HepG2 (cell line): ENCODE measurements around the gene ACAP1. TPM values are rescaled to one million over a fixed set of nuclear protein-coding genes. Genes with fewer than 3 reads are reported as not detected.

Experiments
- ARNTL ChIP-seq: sonication (generic); formaldehyde crosslinking; IDR thresholded peaks from 2 replicates; pipeline ENCODE4 v1.4.0; 2020; ENCODE audit warnings: mild to moderate bottlenecking, missing genetic modification reagents
- CREB1 ChIP-seq, 2 experiments: fragments of 450-650 bp in 1 of 2; IDR thresholded peaks; 2 replicates each; pipeline ENCODE4 v1.6.1; 2016 to 2017; ENCODE audit warnings: control low read depth in 1 of 2, mild to moderate bottlenecking in 1 of 2, missing compliant biosample characterization in 1 of 2, missing genetic modification characterization in 1 of 2
- HNF4A ChIP-seq: sonication (generic); formaldehyde crosslinking; IDR thresholded peaks from 2 replicates; pipeline ENCODE4 v1.4.0; 2020; ENCODE audit warnings: missing genetic modification reagents
- RFXANK ChIP-seq: IDR thresholded peaks from 2 replicates; pipeline ENCODE4 v1.6.1; 2016
- STAG1 ChIP-seq: sonication (generic); formaldehyde crosslinking; IDR thresholded peaks from 2 replicates; pipeline ENCODE4 v1.4.0; 2020; ENCODE audit warnings: missing genetic modification reagents
- ZBTB7A ChIP-seq: sonication (generic); formaldehyde crosslinking; IDR thresholded peaks from 2 replicates; pipeline ENCODE4 v1.8.0; 2022; ENCODE audit warnings: mild to moderate bottlenecking, missing genetic modification reagents
- ZFP37 ChIP-seq: sonication (generic); formaldehyde crosslinking; IDR thresholded peaks from 2 replicates; pipeline ENCODE4 v1.4.0; 2020; ENCODE audit warnings: missing genetic modification reagents, borderline replicate concordance
- ZKSCAN5 ChIP-seq: sonication (generic); formaldehyde crosslinking; IDR thresholded peaks from 2 replicates; pipeline ENCODE4 v1.5.1; 2020; ENCODE audit warnings: mild to moderate bottlenecking, missing genetic modification reagents
- ZNF256 ChIP-seq: sonication (generic); formaldehyde crosslinking; conservative IDR thresholded peaks from 2 replicates; pipeline ENCODE4 v1.4.0; 2020; ENCODE audit warnings: missing genetic modification reagents
- ZNF782 ChIP-seq: sonication (generic); formaldehyde crosslinking; IDR thresholded peaks from 2 replicates; pipeline ENCODE4 v1.4.0; 2020; ENCODE audit warnings: missing genetic modification reagents, mild to moderate bottlenecking, borderline replicate concordance
- polyA plus RNA-seq, 8 experiments: library from polyadenylated mRNA; depleted of rRNA in 3 of 8; stranded (reverse) in 7 of 8; unstranded in 1 of 8; fragments of >200 nt; fragmentation: Illumina TruSeq in 4 of 8; extraction: Trizol in 4 of 8; gene quantifications; 2 replicates each; pipeline versions ENCODE4 v1.2.1 to v1.2.3, GENCODE V29; 2011 to 2016; ENCODE audit warnings: low read depth in 4 of 8, missing spikeins in 1 of 8, mixed read lengths in 1 of 8; ENCODE audit not compliant: insufficient read depth in 1 of 8
- total RNA-seq, 5 experiments: library from RNA; depleted of rRNA; stranded (reverse); fragments of >200 nt; fragmentation: Illumina TruSeq; extraction: Trizol; gene quantifications; 2 replicates each; pipeline ENCODE4 v1.2.3, GENCODE V29; 2016; ENCODE audit warnings: low read depth in 1 of 5
- TF ChIP-seq, protein P1 (sequence below): sonication (generic); formaldehyde crosslinking; IDR thresholded peaks from 2 replicates; pipeline ENCODE4 v1.5.1; 2020; ENCODE audit warnings: mild to moderate bottlenecking, missing genetic modification reagents, moderate library complexity
- TF ChIP-seq, protein P2 (sequence below): IDR thresholded peaks from 2 replicates; pipeline ENCODE4 v1.6.1; 2018; ENCODE audit warnings: missing genetic modification reagents, mild to moderate bottlenecking, missing compliant biosample characterization
- TF ChIP-seq, protein P3 (sequence below): sonication (generic); formaldehyde crosslinking; IDR thresholded peaks from 2 replicates; pipeline ENCODE4 v1.5.0; 2020; ENCODE audit warnings: mild to moderate bottlenecking, missing genetic modification reagents
- TF ChIP-seq, protein P4 (sequence below): sonication (generic); formaldehyde crosslinking; IDR thresholded peaks from 2 replicates; pipeline ENCODE4 v1.4.0; 2020; ENCODE audit warnings: missing genetic modification reagents
- TF ChIP-seq, protein P5 (sequence below): IDR thresholded peaks from 2 replicates; pipeline ENCODE4 v1.6.1; 2016; ENCODE audit warnings: low read depth
- TF ChIP-seq, protein P6 (sequence below): sonication (generic); formaldehyde crosslinking; IDR thresholded peaks from 2 replicates; pipeline ENCODE4 v1.5.0; 2020; ENCODE audit warnings: mild to moderate bottlenecking, missing genetic modification reagents, borderline replicate concordance

ACAP1 gene
- total and polyA plus RNA-seq, 2 of the 13 experiments (the other 11 are each of a cell fraction or from before 2014, with no cell fraction given): 1.3 to 2.5 TPM

DNA sequence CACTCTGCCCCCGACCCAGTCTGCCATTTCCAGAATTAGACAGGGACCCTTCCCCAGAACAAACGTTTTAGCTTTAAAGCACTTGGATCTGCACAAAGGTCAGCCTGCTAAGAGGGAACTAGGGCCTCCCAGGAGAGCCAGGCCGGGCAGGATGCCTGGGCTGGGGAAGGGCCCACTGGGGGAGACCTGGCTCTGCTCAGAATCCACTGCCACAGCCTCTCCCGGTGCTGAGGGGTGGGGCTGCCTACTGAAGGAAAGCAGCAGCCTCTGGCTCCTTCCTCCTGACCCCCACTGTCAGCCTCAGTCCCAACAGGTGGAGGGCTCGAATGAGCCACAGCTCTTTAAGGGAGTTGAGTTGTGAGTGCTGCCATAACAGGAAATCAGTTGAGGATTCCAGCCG, 43.6 kb upstream of the ACAP1 start (continued):
- TF ChIP-seq, protein P1, sequence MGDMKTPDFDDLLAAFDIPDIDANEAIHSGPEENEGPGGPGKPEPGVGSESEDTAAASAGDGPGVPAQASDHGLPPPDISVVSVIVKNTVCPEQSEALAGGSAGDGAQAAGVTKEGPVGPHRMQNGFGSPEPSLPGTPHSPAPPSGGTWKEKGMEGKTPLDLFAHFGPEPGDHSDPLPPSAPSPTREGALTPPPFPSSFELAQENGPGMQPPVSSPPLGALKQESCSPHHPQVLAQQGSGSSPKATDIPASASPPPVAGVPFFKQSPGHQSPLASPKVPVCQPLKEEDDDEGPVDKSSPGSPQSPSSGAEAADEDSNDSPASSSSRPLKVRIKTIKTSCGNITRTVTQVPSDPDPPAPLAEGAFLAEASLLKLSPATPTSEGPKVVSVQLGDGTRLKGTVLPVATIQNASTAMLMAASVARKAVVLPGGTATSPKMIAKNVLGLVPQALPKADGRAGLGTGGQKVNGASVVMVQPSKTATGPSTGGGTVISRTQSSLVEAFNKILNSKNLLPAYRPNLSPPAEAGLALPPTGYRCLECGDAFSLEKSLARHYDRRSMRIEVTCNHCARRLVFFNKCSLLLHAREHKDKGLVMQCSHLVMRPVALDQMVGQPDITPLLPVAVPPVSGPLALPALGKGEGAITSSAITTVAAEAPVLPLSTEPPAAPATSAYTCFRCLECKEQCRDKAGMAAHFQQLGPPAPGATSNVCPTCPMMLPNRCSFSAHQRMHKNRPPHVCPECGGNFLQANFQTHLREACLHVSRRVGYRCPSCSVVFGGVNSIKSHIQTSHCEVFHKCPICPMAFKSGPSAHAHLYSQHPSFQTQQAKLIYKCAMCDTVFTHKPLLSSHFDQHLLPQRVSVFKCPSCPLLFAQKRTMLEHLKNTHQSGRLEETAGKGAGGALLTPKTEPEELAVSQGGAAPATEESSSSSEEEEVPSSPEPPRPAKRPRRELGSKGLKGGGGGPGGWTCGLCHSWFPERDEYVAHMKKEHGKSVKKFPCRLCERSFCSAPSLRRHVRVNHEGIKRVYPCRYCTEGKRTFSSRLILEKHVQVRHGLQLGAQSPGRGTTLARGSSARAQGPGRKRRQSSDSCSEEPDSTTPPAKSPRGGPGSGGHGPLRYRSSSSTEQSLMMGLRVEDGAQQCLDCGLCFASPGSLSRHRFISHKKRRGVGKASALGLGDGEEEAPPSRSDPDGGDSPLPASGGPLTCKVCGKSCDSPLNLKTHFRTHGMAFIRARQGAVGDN: peak; percentile 39; the same call in 1 of the 2 replicates
- TF ChIP-seq RFXANK (CRISPR knock-in tag) (no peak), ZFP37 (CRISPR knock-in tag) (no peak), ZBTB7A (0 out of 2 replicates have a peak, but pooled peaks have one; percentile 61), CREB1 (IDR thresholded peaks at IDR 0.05) (no peak), CREB1 (CRISPR knock-in tag; IDR thresholded peaks at IDR 0.05) (no peak), ARNTL (CRISPR knock-in tag) (no peak), ZNF256 (CRISPR knock-in tag) (no peak), HNF4A (peak; percentile 36; the same call in 1 of the 2 replicates), ZKSCAN5 (no peak), STAG1 (CRISPR knock-in tag) (no peak), ZNF782 (CRISPR knock-in tag) (no peak)
- TF ChIP-seq, protein P2, sequence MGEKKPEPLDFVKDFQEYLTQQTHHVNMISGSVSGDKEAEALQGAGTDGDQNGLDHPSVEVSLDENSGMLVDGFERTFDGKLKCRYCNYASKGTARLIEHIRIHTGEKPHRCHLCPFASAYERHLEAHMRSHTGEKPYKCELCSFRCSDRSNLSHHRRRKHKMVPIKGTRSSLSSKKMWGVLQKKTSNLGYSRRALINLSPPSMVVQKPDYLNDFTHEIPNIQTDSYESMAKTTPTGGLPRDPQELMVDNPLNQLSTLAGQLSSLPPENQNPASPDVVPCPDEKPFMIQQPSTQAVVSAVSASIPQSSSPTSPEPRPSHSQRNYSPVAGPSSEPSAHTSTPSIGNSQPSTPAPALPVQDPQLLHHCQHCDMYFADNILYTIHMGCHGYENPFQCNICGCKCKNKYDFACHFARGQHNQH (CRISPR knock-in tag): no peak
- TF ChIP-seq, protein P3, sequence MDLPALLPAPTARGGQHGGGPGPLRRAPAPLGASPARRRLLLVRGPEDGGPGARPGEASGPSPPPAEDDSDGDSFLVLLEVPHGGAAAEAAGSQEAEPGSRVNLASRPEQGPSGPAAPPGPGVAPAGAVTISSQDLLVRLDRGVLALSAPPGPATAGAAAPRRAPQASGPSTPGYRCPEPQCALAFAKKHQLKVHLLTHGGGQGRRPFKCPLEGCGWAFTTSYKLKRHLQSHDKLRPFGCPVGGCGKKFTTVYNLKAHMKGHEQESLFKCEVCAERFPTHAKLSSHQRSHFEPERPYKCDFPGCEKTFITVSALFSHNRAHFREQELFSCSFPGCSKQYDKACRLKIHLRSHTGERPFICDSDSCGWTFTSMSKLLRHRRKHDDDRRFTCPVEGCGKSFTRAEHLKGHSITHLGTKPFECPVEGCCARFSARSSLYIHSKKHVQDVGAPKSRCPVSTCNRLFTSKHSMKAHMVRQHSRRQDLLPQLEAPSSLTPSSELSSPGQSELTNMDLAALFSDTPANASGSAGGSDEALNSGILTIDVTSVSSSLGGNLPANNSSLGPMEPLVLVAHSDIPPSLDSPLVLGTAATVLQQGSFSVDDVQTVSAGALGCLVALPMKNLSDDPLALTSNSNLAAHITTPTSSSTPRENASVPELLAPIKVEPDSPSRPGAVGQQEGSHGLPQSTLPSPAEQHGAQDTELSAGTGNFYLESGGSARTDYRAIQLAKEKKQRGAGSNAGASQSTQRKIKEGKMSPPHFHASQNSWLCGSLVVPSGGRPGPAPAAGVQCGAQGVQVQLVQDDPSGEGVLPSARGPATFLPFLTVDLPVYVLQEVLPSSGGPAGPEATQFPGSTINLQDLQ: no peak
- TF ChIP-seq, protein P4, sequence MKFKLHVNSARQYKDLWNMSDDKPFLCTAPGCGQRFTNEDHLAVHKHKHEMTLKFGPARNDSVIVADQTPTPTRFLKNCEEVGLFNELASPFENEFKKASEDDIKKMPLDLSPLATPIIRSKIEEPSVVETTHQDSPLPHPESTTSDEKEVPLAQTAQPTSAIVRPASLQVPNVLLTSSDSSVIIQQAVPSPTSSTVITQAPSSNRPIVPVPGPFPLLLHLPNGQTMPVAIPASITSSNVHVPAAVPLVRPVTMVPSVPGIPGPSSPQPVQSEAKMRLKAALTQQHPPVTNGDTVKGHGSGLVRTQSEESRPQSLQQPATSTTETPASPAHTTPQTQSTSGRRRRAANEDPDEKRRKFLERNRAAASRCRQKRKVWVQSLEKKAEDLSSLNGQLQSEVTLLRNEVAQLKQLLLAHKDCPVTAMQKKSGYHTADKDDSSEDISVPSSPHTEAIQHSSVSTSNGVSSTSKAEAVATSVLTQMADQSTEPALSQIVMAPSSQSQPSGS: no peak
- TF ChIP-seq, protein P5, sequence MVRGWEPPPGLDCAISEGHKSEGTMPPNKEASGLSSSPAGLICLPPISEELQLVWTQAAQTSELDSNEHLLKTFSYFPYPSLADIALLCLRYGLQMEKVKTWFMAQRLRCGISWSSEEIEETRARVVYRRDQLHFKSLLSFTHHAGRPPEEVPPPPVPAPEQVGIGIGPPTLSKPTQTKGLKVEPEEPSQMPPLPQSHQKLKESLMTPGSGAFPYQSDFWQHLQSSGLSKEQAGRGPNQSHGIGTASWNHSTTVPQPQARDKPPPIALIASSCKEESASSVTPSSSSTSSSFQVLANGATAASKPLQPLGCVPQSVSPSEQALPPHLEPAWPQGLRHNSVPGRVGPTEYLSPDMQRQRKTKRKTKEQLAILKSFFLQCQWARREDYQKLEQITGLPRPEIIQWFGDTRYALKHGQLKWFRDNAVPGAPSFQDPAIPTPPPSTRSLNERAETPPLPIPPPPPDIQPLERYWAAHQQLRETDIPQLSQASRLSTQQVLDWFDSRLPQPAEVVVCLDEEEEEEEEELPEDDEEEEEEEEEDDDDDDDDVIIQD (CRISPR knock-in tag): no peak
- TF ChIP-seq, protein P6, sequence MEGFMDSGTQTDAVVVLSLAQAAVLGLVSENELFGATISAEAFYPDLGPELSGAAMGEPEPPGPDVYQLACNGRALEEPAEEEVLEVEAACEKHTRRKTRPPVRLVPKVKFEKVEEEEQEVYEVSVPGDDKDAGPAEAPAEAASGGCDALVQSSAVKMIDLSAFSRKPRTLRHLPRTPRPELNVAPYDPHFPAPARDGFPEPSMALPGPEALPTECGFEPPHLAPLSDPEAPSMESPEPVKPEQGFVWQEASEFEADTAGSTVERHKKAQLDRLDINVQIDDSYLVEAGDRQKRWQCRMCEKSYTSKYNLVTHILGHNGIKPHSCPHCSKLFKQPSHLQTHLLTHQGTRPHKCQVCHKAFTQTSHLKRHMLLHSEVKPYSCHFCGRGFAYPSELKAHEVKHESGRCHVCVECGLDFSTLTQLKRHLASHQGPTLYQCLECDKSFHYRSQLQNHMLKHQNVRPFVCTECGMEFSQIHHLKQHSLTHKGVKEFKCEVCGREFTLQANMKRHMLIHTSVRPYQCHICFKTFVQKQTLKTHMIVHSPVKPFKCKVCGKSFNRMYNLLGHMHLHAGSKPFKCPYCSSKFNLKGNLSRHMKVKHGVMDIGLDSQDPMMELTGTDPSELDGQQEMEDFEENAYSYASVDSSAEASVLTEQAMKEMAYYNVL (CRISPR knock-in tag): 0 out of 2 replicates have a peak, but pooled peaks have one; percentile 14
